GM12801 (cell line): Measurements from ENCODE around the gene XYLT1.

Experiments
- TF ChIP-seq, protein P1 (sequence below): IDR thresholded peaks from one replicate; pipeline ENCODE4 v1.5.1; 2011; ENCODE audit warnings: control low read depth; ENCODE audit not compliant: insufficient read length; ENCODE audit errors: extremely low read depth

The XYLT1 gene

GRCh38 chr16:17417740-17418139 lies 53.0 kb downstream of the XYLT1 start:
- TF ChIP-seq, protein P1, sequence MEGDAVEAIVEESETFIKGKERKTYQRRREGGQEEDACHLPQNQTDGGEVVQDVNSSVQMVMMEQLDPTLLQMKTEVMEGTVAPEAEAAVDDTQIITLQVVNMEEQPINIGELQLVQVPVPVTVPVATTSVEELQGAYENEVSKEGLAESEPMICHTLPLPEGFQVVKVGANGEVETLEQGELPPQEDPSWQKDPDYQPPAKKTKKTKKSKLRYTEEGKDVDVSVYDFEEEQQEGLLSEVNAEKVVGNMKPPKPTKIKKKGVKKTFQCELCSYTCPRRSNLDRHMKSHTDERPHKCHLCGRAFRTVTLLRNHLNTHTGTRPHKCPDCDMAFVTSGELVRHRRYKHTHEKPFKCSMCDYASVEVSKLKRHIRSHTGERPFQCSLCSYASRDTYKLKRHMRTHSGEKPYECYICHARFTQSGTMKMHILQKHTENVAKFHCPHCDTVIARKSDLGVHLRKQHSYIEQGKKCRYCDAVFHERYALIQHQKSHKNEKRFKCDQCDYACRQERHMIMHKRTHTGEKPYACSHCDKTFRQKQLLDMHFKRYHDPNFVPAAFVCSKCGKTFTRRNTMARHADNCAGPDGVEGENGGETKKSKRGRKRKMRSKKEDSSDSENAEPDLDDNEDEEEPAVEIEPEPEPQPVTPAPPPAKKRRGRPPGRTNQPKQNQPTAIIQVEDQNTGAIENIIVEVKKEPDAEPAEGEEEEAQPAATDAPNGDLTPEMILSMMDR, result no peak

GRCh38 chr16:17416461-17417311 lies 54.1 kb downstream of the XYLT1 start:
- TF ChIP-seq, protein P1, result no peak

DNA sequence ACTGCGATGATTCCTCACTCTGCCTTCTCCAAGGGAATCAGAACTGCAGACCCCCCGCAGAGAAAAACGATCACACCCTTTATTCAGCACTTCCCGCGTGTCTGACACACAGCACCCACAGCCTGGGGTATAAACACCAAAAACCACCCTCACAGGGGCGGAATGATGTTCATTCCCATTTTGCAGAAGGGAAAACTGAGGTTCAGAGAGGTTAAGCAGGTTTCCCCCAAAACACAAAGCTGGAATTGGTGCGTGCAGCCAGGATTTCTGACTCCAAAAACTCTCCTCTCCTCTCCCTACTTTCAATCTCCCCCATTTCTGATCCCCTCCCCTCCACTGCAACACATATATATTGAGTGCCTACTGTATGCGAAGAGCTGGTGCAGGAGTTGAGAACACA lies 55.8 kb downstream of the XYLT1 start:
- TF ChIP-seq, protein P1, result no peak

- TF ChIP-seq, protein P1, result no peak
These were observed 56.3 kb downstream of the XYLT1 start for GRCh38 chr16:17414421-17414820.

- TF ChIP-seq, protein P1, result no peak
These were observed 57.3 kb downstream of the XYLT1 start for GRCh38 chr16:17413508-17413907.

GRCh38 chr16:17412791-17413190 lies 58.0 kb downstream of the XYLT1 start:
- TF ChIP-seq, protein P1, result no peak

DNA sequence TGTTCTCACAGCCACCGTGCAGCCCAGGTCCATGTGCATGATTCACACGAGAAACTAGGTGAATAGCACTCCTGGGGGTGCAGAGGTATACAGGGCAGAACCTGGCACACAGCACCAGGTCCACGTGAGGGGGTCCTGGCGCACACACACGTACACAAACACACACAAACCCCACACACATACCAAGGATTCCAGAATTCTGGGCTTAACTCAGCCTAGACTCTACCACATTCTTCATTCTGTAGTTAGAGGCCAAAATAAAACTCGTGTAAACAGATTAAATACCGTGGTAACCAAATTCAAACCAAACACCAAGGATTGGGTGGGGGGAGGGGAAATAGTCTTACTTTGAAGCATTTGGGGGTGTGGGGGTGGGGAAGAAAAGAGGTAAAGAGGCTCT lies 58.5 kb downstream of the XYLT1 start:
- TF ChIP-seq, protein P1, result no peak

- TF ChIP-seq, protein P1, result no peak
These were observed 59.5 kb downstream of the XYLT1 start for GRCh38 chr16:17411263-17411662.
